A549 (cell line): ENCODE measurements around the gene RRAGD. TPM values are rescaled to one million over a fixed set of nuclear protein-coding genes. Genes with fewer than 3 reads are reported as not detected.

Experiments used
- ATAC-seq, 2 experiments: fragments of 200-7000 bp in 1 of 2; fragments of >200 bp in 1 of 2; cut with Nextera tagmentation in 1 of 2; cut with Tn5 transposase in 1 of 2; 3 replicates each; pipeline versions ENCODE4 v1.8.0 to v1.9.1; 2018 to 2020; ENCODE audit warnings: mild to moderate bottlenecking in 1 of 2, moderate library complexity in 1 of 2
- CTCF ChIA-PET: fragments of 300-600 bp; sonication (Branson Sonifier 250); formaldehyde crosslinking; extraction: SDS; loops from one replicate; lab custom pipeline; 2021; ENCODE audit warnings: antibody characterized with exemption, inconsistent platforms; lab: Yijun Ruan, JAX
- POLR2A ChIA-PET: fragments of 350-600 bp; formaldehyde crosslinking; extraction: SDS; loops from one replicate; lab custom pipeline; 2021; ENCODE audit warnings: antibody characterized with exemption, inconsistent platforms; lab: Yijun Ruan, JAX
- DNase-seq, 2 experiments: peaks; one replicate each; pipeline versions ENCODE4 v3.0.0 to v3.0.0-alpha.2; 2011 to 2016; ENCODE audit warnings: low read depth in 1 of 2, low spot score in 1 of 2
- FAIRE-seq: peaks from 2 replicates; lab custom pipeline; 2011; peaks lifted over from hg19 to GRCh38; lab: Jason Lieb, UNC
- H3K27ac ChIP-seq, 2 experiments: fragments of >200 bp; sonication (Bioruptor Twin); formaldehyde crosslinking; 3 replicates each; pipeline ENCODE4 v1.5.1; 2016 to 2017
- H3K4me1 ChIP-seq: fragments of >200 bp; sonication (Bioruptor Twin); formaldehyde crosslinking; 3 replicates; pipeline ENCODE4 v1.6.1; 2016
- H3K4me2 ChIP-seq: fragments of >200 bp; sonication (Bioruptor Twin); formaldehyde crosslinking; 3 replicates; pipeline ENCODE4 v1.6.1; 2016
- H3K4me3 ChIP-seq: fragments of >200 bp; sonication (Bioruptor Twin); formaldehyde crosslinking; 3 replicates; pipeline ENCODE4 v1.5.1; 2016
- H3K9me3 ChIP-seq: fragments of >200 bp; sonication (Bioruptor Twin); formaldehyde crosslinking; 3 replicates; pipeline ENCODE4 v1.6.1; 2016
- BCL3 ChIP-seq: fragments of >200 bp; sonication (Bioruptor Twin); formaldehyde crosslinking; IDR thresholded peaks from 3 replicates; pipeline ENCODE4 v1.6.1; 2016
- CBX8 ChIP-seq: fragments of 200-600 bp; sonication (generic); IDR thresholded peaks from 2 replicates; pipeline ENCODE4 v1.6.1; 2016
- CTCF ChIP-seq: fragments of >200 bp; sonication (Bioruptor Twin); formaldehyde crosslinking; IDR thresholded peaks from 3 replicates; pipeline ENCODE4 v1.5.1; 2016
- EHMT2 ChIP-seq: fragments of 200-600 bp; sonication (generic); IDR thresholded peaks from 2 replicates; pipeline ENCODE4 v1.6.1; 2016; ENCODE audit warnings: antibody characterized with exemption, low read depth, mild to moderate bottlenecking, moderate library complexity
- ELK1 ChIP-seq: fragments of 150-350 bp; IDR thresholded peaks from 2 replicates; pipeline ENCODE4 v1.6.1; 2014; ENCODE audit warnings: low read depth, mild to moderate bottlenecking, low read length
- FOSL2 ChIP-seq, 2 experiments: fragments of 450-650 bp in 1 of 2; fragments of >200 bp in 1 of 2; sonication (Bioruptor Twin) in 1 of 2; formaldehyde crosslinking; IDR thresholded peaks; 2 replicates each; pipeline versions ENCODE4 v1.5.0 to v1.6.1; 2016 to 2020; ENCODE audit warnings: mild to moderate bottlenecking in 1 of 2, moderate library complexity in 1 of 2
- GATA3 ChIP-seq: IDR thresholded peaks from 2 replicates; pipeline ENCODE4 v1.6.1; 2012; ENCODE audit warnings: borderline replicate concordance
- HOXB5 ChIP-seq: fragments of 250-450 bp; sonication (Bioruptor Pico); IDR thresholded peaks from 2 replicates; pipeline ENCODE4 v1.5.0; 2020; ENCODE audit warnings: mild to moderate bottlenecking, moderate library complexity
- KDM5A ChIP-seq: fragments of 200-600 bp; sonication (generic); IDR thresholded peaks from 2 replicates; pipeline ENCODE4 v1.6.1; 2016; ENCODE audit warnings: antibody characterized with exemption, mild to moderate bottlenecking
- MYC ChIP-seq: IDR thresholded peaks from 2 replicates; pipeline ENCODE4 v1.6.1; 2012; ENCODE audit warnings: mild to moderate bottlenecking, inconsistent platforms, low read length, improper control_type of control experiment, borderline replicate concordance
- NR3C1 ChIP-seq: fragments of >200 bp; sonication (Bioruptor Twin); formaldehyde crosslinking; IDR thresholded peaks from 3 replicates; pipeline ENCODE4 v1.6.1; 2017
- PBX3 ChIP-seq: IDR thresholded peaks from 2 replicates; pipeline ENCODE4 v1.6.1; 2012
- PHF8 ChIP-seq: fragments of 200-600 bp; sonication (generic); IDR thresholded peaks from 2 replicates; pipeline ENCODE4 v1.6.1; 2016; ENCODE audit warnings: low read depth, mild to moderate bottlenecking, antibody characterized with exemption, moderate library complexity, borderline replicate concordance
- POLR2A ChIP-seq: IDR thresholded peaks from 2 replicates; pipeline ENCODE4 v1.6.1; 2012; ENCODE audit warnings: mild to moderate bottlenecking, low read length
- REST ChIP-seq: fragments of 200-600 bp; sonication (generic); IDR thresholded peaks from 2 replicates; pipeline ENCODE4 v1.6.1; 2016; ENCODE audit warnings: antibody characterized with exemption, mild to moderate bottlenecking, moderate library complexity
- TFCP2L1 ChIP-seq: fragments of 250-450 bp; sonication (Bioruptor Pico); IDR thresholded peaks from 2 replicates; pipeline ENCODE4 v1.5.0; 2021; ENCODE audit warnings: mild to moderate bottlenecking
- ZSCAN20 ChIP-seq: fragments of 250-450 bp; sonication (Bioruptor Pico); IDR thresholded peaks from 2 replicates; pipeline ENCODE4 v1.8.0; 2022; ENCODE audit warnings: mild to moderate bottlenecking, moderate library complexity
- WGBS: methylation state at CpG from one replicate; pipeline ENCODE4 v1.1.6; 2017; ENCODE audit errors: missing lambda C conversion rate; 5-methylcytosine and 5-hydroxymethylcytosine counted together
- polyA plus RNA-seq, 4 experiments: library from polyadenylated mRNA; depleted of rRNA in 3 of 4; stranded (reverse); fragments of >200 nt; fragmentation: RNase III in 1 of 4; extraction: RNeasy Plus Mini Kit Qiagen cat#74134 plus additional on column Dnase treatment in 1 of 4; gene quantifications; 2 replicates in 3 of 4; 3 replicates in 1 of 4; pipeline ENCODE4 v1.2.3, GENCODE V29; 2011 to 2017

The RRAGD gene
- polyA plus RNA-seq, 2 of the 4 experiments (the other 2 are of a cell fraction): 0.72 to 1.2 TPM

- Histone ChIP-seq H3K9me3 (no peaks in the 10 kb centered on the region), H3K4me2 (no peak overlapping the region), H3K4me3 (no peak overlapping the region), H3K27ac (no peak overlapping the region), H3K4me1 (peaks cover 7% of the 10 kb centered on the region; the same call in 1 of the 3 replicates)
- CTCF ChIA-PET: interaction anchor here (0.6 to 1.3 kb wide), 2 partner anchors 11 kb away, joined by 3 read pairs; no protein-coding TSS in a partner anchor
- WGBS: 92% methylated on average over 2 of the region's 2 CpGs
- ATAC-seq (no peak), FAIRE-seq (no peak), DNase-seq (no peak)
- TF ChIP-seq TFCP2L1 (CRISPR knock-in tag): no peak
- no peak for TF ChIP-seq CBX8
- no peak for TF ChIP-seq EHMT2
- no peak for TF ChIP-seq PHF8
- TF ChIP-seq REST: no peak
- TF ChIP-seq NR3C1: no peak
- no peak for TF ChIP-seq FOSL2 (IDR thresholded peaks at IDR 0.05)
- no peak for TF ChIP-seq FOSL2 (CRISPR knock-in tag; IDR thresholded peaks at IDR 0.05)
- TF ChIP-seq CTCF: no peak
- TF ChIP-seq MYC: no peak
- no peak for TF ChIP-seq HOXB5 (CRISPR knock-in tag)
- TF ChIP-seq BCL3: no peak
- TF ChIP-seq ZSCAN20 (CRISPR knock-in tag): no peak
- TF ChIP-seq KDM5A: no peak
- no peak for TF ChIP-seq POLR2A
- TF ChIP-seq ELK1: no peak
- TF ChIP-seq GATA3: no peak
- no peak for TF ChIP-seq PBX3
- POLR2A ChIA-PET: interaction anchor here (0.7 kb wide), 1 partner anchor 33 kb away, joined by 4 read pairs; no protein-coding TSS in a partner anchor
Observed at GRCh38 chr6:89355511-89356194, 56.4 kb downstream of the RRAGD start.
